Measurements from ENCODE around the gene EXOC2.

Gene EXOC2

GRCh38 chr6:452301-453067, 240.5 kb downstream of the EXOC2 start:
- no peak overlapping the region for H2AFZ ChIP-seq (ENCODE audit: insufficient read depth, low read length, poor library complexity)

GRCh38 chr6:451847-452246, 241.1 kb downstream of the EXOC2 start:
- Histone ChIP-seq H4K12ac (ENCODE audit: low read depth, low read length) (no peak overlapping the region), H4K8ac (ENCODE audit: low read depth, low read length) (no peak overlapping the region), H2BK5ac (ENCODE audit: low read depth, low read length, poor library complexity) (no peak overlapping the region), H2AK5ac (ENCODE audit: low read length) (no peak overlapping the region), H3K79me2 (ENCODE audit: control insufficient read depth, insufficient read depth, low read length, poor library complexity) (no peaks in the 10 kb centered on the region), H2BK12ac (ENCODE audit: low read length) (no peak overlapping the region), H3K9ac (ENCODE audit: low read length) (peak overlapping the region; percentile 49), H3K36me3 (ENCODE audit: control insufficient read depth in 1 of 2, insufficient read depth in 2 of 2, low read length in 2 of 2) (no peaks in the 10 kb centered on the region), H3K4me1 (ENCODE audit: control insufficient read depth in 1 of 2, insufficient read depth in 2 of 2, low read length in 2 of 2) (no peaks in the 10 kb centered on the region), H3K4me3 (ENCODE audit: low read depth, low read length) (no peak overlapping the region), H3K14ac (ENCODE audit: low read length) (no peak overlapping the region), H3K4ac (ENCODE audit: low read depth, low read length) (no peak overlapping the region), H3K27ac (ENCODE audit: low read depth, low read length) (no peak overlapping the region), H3K4me2 (ENCODE audit: low read length) (no peak overlapping the region), H4K91ac (ENCODE audit: low read depth, low read length) (no peak overlapping the region), H3K18ac (ENCODE audit: low read length) (no peak overlapping the region), H3K79me1 (ENCODE audit: low read length) (no peaks in the 10 kb centered on the region), H3K27me3 (ENCODE audit: insufficient read depth, low read length) (no peaks in the 10 kb centered on the region), H3K23ac (ENCODE audit: low read length) (no peak overlapping the region), H2AFZ (ENCODE audit: insufficient read depth, low read length, poor library complexity) (no peak overlapping the region), H2BK120ac (ENCODE audit: insufficient read depth, low read length, poor library complexity) (no peak overlapping the region), H3K9me3 (ENCODE audit: insufficient read depth, low read depth, low read length) (peaks cover 19% of the 10 kb centered on the region)
- WGBS (ENCODE audit: extremely low coverage, insufficient coverage, insufficient read length), result no CpG with 5 or more reads among the region's 8 CpGs
- no peak for DNase-seq

More at GRCh38 chr6:452301-453067, 240.5 kb downstream of the EXOC2 start:
- no peak overlapping the region for H3K18ac ChIP-seq (ENCODE audit: low read length)
- no peaks in the 10 kb centered on the region for H3K79me1 ChIP-seq (ENCODE audit: low read length)
- DNase-seq, result peak in 1 of 2 donors; percentile 70
- WGBS (ENCODE audit: extremely low coverage, insufficient coverage, insufficient read length), result no CpG with 5 or more reads among the region's 9 CpGs
- H4K8ac ChIP-seq (ENCODE audit: low read depth, low read length), result no peak overlapping the region
- H2BK5ac ChIP-seq (ENCODE audit: low read depth, low read length, poor library complexity), result no peak overlapping the region
- peaks cover 21% of the 10 kb centered on the region for H3K9me3 ChIP-seq (ENCODE audit: insufficient read depth, low read depth, low read length)
- no peak overlapping the region for H2AK5ac ChIP-seq (ENCODE audit: low read length)
- no peak overlapping the region for H3K23ac ChIP-seq (ENCODE audit: low read length)
- H3K27ac ChIP-seq (ENCODE audit: low read depth, low read length), result no peak overlapping the region
- no peaks in the 10 kb centered on the region for H3K4me1 ChIP-seq (ENCODE audit: control insufficient read depth in 1 of 2, insufficient read depth in 2 of 2, low read length in 2 of 2)
- no peak overlapping the region for H3K4me2 ChIP-seq (ENCODE audit: low read length)
- H3K79me2 ChIP-seq (ENCODE audit: control insufficient read depth, insufficient read depth, low read length, poor library complexity), result no peaks in the 10 kb centered on the region
- H2BK12ac ChIP-seq (ENCODE audit: low read length), result no peak overlapping the region
- no peak overlapping the region for H3K14ac ChIP-seq (ENCODE audit: low read length)
- H3K9ac ChIP-seq (ENCODE audit: low read length), result no peak overlapping the region
- H3K27me3 ChIP-seq (ENCODE audit: insufficient read depth, low read length), result no peaks in the 10 kb centered on the region
- no peak overlapping the region for H2BK120ac ChIP-seq (ENCODE audit: insufficient read depth, low read length, poor library complexity)
- H4K91ac ChIP-seq (ENCODE audit: low read depth, low read length), result no peak overlapping the region
- no peaks in the 10 kb centered on the region for H3K36me3 ChIP-seq (ENCODE audit: control insufficient read depth in 1 of 2, insufficient read depth in 2 of 2, low read length in 2 of 2)
- peak overlapping the region; percentile 32 for H3K4me3 ChIP-seq (ENCODE audit: low read depth, low read length)
- no peak overlapping the region for H3K4ac ChIP-seq (ENCODE audit: low read depth, low read length)
- no peak overlapping the region for H4K12ac ChIP-seq (ENCODE audit: low read depth, low read length)

- no peak overlapping the region for H3K4me2 ChIP-seq (ENCODE audit: low read length)
- H2AFZ ChIP-seq (ENCODE audit: insufficient read depth, low read length, poor library complexity), result no peak overlapping the region
- no peak overlapping the region for H4K91ac ChIP-seq (ENCODE audit: low read depth, low read length)
- no peaks in the 10 kb centered on the region for H3K36me3 ChIP-seq (ENCODE audit: control insufficient read depth in 1 of 2, insufficient read depth in 2 of 2, low read length in 2 of 2)
- H3K9ac ChIP-seq (ENCODE audit: low read length), result no peak overlapping the region
- no CpG with 5 or more reads among the region's 12 CpGs for WGBS (ENCODE audit: extremely low coverage, insufficient coverage, insufficient read length)
- no peaks in the 10 kb centered on the region for H3K79me2 ChIP-seq (ENCODE audit: control insufficient read depth, insufficient read depth, low read length, poor library complexity)
- peaks cover 19% of the 10 kb centered on the region for H3K9me3 ChIP-seq (ENCODE audit: insufficient read depth, low read depth, low read length)
- H3K79me1 ChIP-seq (ENCODE audit: low read length), result no peaks in the 10 kb centered on the region
- H2BK12ac ChIP-seq (ENCODE audit: low read length), result no peak overlapping the region
- no peak overlapping the region for H3K4me3 ChIP-seq (ENCODE audit: low read depth, low read length)
- no peak overlapping the region for H3K18ac ChIP-seq (ENCODE audit: low read length)
- no peak overlapping the region for H4K8ac ChIP-seq (ENCODE audit: low read depth, low read length)
- no peaks in the 10 kb centered on the region for H3K4me1 ChIP-seq (ENCODE audit: control insufficient read depth in 1 of 2, insufficient read depth in 2 of 2, low read length in 2 of 2)
- H3K4ac ChIP-seq (ENCODE audit: low read depth, low read length), result no peak overlapping the region
- peak overlapping the region; percentile 62 for H3K23ac ChIP-seq (ENCODE audit: low read length)
- no peak overlapping the region for H2BK120ac ChIP-seq (ENCODE audit: insufficient read depth, low read length, poor library complexity)
- H2BK5ac ChIP-seq (ENCODE audit: low read depth, low read length, poor library complexity), result no peak overlapping the region
- H2AK5ac ChIP-seq (ENCODE audit: low read length), result no peak overlapping the region
- no peak overlapping the region for H3K27ac ChIP-seq (ENCODE audit: low read depth, low read length)
- no peaks in the 10 kb centered on the region for H3K27me3 ChIP-seq (ENCODE audit: insufficient read depth, low read length)
- no peak overlapping the region for H4K12ac ChIP-seq (ENCODE audit: low read depth, low read length)
- no peak for DNase-seq
- no peak overlapping the region for H3K14ac ChIP-seq (ENCODE audit: low read length)
Observed at GRCh38 chr6:451336-451735, 241.6 kb downstream of the EXOC2 start.

- Histone ChIP-seq H4K8ac (ENCODE audit: low read depth, low read length) (no peak overlapping the region), H2BK5ac (ENCODE audit: low read depth, low read length, poor library complexity) (no peak overlapping the region), H3K4me3 (ENCODE audit: low read depth, low read length) (no peak overlapping the region), H3K18ac (ENCODE audit: low read length) (no peak overlapping the region), H2AFZ (ENCODE audit: insufficient read depth, low read length, poor library complexity) (no peak overlapping the region), H2BK12ac (ENCODE audit: low read length) (no peak overlapping the region), H3K9me3 (ENCODE audit: insufficient read depth, low read depth, low read length) (peaks cover 19% of the 10 kb centered on the region), H3K4me1 (ENCODE audit: control insufficient read depth in 1 of 2, insufficient read depth in 2 of 2, low read length in 2 of 2) (no peaks in the 10 kb centered on the region), H3K4ac (ENCODE audit: low read depth, low read length) (no peak overlapping the region), H3K27me3 (ENCODE audit: insufficient read depth, low read length) (no peaks in the 10 kb centered on the region), H3K14ac (ENCODE audit: low read length) (no peak overlapping the region), H2AK5ac (ENCODE audit: low read length) (no peak overlapping the region), H3K79me1 (ENCODE audit: low read length) (no peaks in the 10 kb centered on the region), H2BK120ac (ENCODE audit: insufficient read depth, low read length, poor library complexity) (no peak overlapping the region), H3K23ac (ENCODE audit: low read length) (no peak overlapping the region), H3K36me3 (ENCODE audit: control insufficient read depth in 1 of 2, insufficient read depth in 2 of 2, low read length in 2 of 2) (no peaks in the 10 kb centered on the region), H3K79me2 (ENCODE audit: control insufficient read depth, insufficient read depth, low read length, poor library complexity) (no peaks in the 10 kb centered on the region), H3K4me2 (ENCODE audit: low read length) (no peak overlapping the region), H4K91ac (ENCODE audit: low read depth, low read length) (no peak overlapping the region), H3K9ac (ENCODE audit: low read length) (no peak overlapping the region), H4K12ac (ENCODE audit: low read depth, low read length) (no peak overlapping the region), H3K27ac (ENCODE audit: low read depth, low read length) (no peak overlapping the region)
- DNase-seq, result no peak
- no CpG with 5 or more reads among the region's 62 CpGs for WGBS (ENCODE audit: extremely low coverage, insufficient coverage, insufficient read length)
Observed at GRCh38 chr6:449486-450419, 243.2 kb downstream of the EXOC2 start.
